MV-4-11 (cell line): ENCODE results near the gene EFNB2.
A peak's percentile ranks its signal among the peaks of the same experiment; 100 is the strongest.

Experiments used
- DNase-seq: peaks from one replicate; lab custom pipeline; 2025; lab: John Stamatoyannopoulos, UW

Gene EFNB2

GRCh38 chr13:106550570-106551135 lies 15.2 kb upstream of the EFNB2 start:
- DNase-seq = no peak

GRCh38 chr13:106548064-106548696 lies 12.7 kb upstream of the EFNB2 start:
- no peak for DNase-seq

GRCh38 chr13:106541826-106542225 lies 6.4 kb upstream of the EFNB2 start:
- peak; percentile 32 for DNase-seq

GRCh38 chr13:106540613-106541012 lies 5.2 kb upstream of the EFNB2 start:
- DNase-seq = no peak

GRCh38 chr13:106537521-106537920 lies 2.1 kb upstream of the EFNB2 start:
- DNase-seq = no peak

- DNase-seq = peak; percentile 51
Observed at GRCh38 chr13:106536244-106537034, 977 bp upstream of the EFNB2 start.

GRCh38 chr13:106534639-106535551 lies 567 bp downstream of the EFNB2 start:
- DNase-seq = no peak

GRCh38 chr13:106533943-106534638 lies 1.4 kb downstream of the EFNB2 start:
- DNase-seq = no peak

GRCh38 chr13:106533101-106533942 lies 2.1 kb downstream of the EFNB2 start:
- peak; percentile 4 for DNase-seq

GRCh38 chr13:106532111-106532929 lies 3.1 kb downstream of the EFNB2 start:
- DNase-seq = no peak

GRCh38 chr13:106530980-106531481 lies 4.4 kb downstream of the EFNB2 start:
- no peak for DNase-seq

GRCh38 chr13:106530171-106530851 lies 5.2 kb downstream of the EFNB2 start:
- DNase-seq = no peak

GRCh38 chr13:106529415-106530170 lies 5.9 kb downstream of the EFNB2 start:
- no peak for DNase-seq

GRCh38 chr13:106528718-106529414 lies 6.6 kb downstream of the EFNB2 start:
- DNase-seq = no peak

- DNase-seq = no peak
Observed at GRCh38 chr13:106527826-106528225, 7.6 kb downstream of the EFNB2 start.

GRCh38 chr13:106527445-106527801 lies 8.0 kb downstream of the EFNB2 start:
- no peak for DNase-seq

- no peak for DNase-seq
Observed at GRCh38 chr13:106526738-106527444, 8.6 kb downstream of the EFNB2 start.
